Panc1 (cell line): ENCODE data around the gene HORMAD2.

Source experiments
- CTCF ChIP-seq: fragments of 450-650 bp; IDR thresholded peaks from 2 replicates; pipeline ENCODE4 v1.5.1; 2017; ENCODE audit warnings: mild to moderate bottlenecking
- POLR2AphosphoS5 ChIP-seq: IDR thresholded peaks from 2 replicates; pipeline ENCODE4 v1.6.1; 2012; ENCODE audit warnings: mild to moderate bottlenecking, low read depth, low read length, moderate library complexity
- REST ChIP-seq, 2 experiments: IDR thresholded peaks; 2 replicates each; pipeline ENCODE4 v1.6.1; 2011 to 2012; ENCODE audit warnings: low read depth in 2 of 2, control low read depth in 1 of 2, low read length in 1 of 2, mild to moderate bottlenecking in 1 of 2, moderate library complexity in 1 of 2; ENCODE audit not compliant: insufficient read depth in 1 of 2
- TCF7L2 ChIP-seq: IDR thresholded peaks from 2 replicates; pipeline ENCODE4 v1.6.1; 2011; ENCODE audit warnings: mild to moderate bottlenecking, low read depth, low read length, inconsistent platforms

GRCh38 chr22:30214703-30215407 is 134.6 kb downstream of the HORMAD2 start:
- no peak for TF ChIP-seq CTCF
- TF ChIP-seq POLR2AphosphoS5, result no peak
- no peak for TF ChIP-seq REST (IDR thresholded peaks at IDR 0.05; ENCODE audit: insufficient read depth in 1 of 2, low read depth in 2 of 2, low read length in 1 of 2)
- TF ChIP-seq TCF7L2, result no peak
